ENCODE measurements around the gene WDR41. TPM values are rescaled to one million over a fixed set of nuclear protein-coding genes. Genes with fewer than 3 reads are reported as not detected.

WDR41 gene
- total RNA-seq, 2 experiments from 2014 or later = 22.4 to 23.0 TPM

DNA sequence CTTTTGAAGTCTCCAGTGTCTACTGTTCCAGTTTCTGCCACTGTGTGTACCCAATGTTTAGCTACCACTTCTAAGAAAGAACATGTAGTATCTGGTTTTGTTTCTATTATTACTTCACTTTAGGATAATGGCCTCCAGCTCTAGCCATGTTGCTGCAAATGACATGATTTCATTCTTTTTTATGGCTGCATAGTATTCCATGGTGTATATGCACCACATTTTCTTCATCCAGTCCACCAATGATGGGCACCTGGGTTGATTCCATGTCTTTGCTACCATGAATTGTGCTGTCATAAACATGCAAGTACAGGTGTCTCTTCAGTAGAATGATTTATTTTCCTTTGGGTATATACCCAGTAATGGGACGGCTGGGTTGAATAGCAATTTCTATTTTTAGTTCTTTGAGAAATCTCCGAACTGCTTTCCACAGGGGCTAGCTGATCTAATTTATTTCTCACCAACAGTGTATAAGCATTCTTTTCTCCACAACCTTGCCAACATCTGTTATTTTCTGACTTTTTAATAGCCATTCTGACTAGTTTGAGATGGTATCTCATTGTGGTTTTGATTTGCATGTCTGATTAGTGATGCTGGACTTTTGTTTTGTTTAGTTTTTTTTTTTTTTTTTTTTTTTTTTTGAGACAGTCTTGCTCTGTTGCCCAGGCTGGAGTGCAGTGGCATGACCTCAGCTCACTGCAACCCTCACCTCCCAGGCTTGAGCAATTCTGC, 68.9 kb downstream of the WDR41 start:
- CTCF ChIA-PET = interaction anchor here (0.6 to 1.6 kb wide), 2 partner anchors 45 to 225 kb away, joined by 6 read pairs; no protein-coding TSS in a partner anchor
- H3K36me3 Mint-ChIP-seq (ENCODE audit: low read depth) = peaks cover 2% of the 10 kb centered on the region
- no peak for DNase-seq
- no peak overlapping the region for H3K4me3 Mint-ChIP-seq
- intact Hi-C loops (cut with micrococcal nuclease) = no loop called here
- peaks cover 6% of the 10 kb centered on the region for H3K27me3 Mint-ChIP-seq (ENCODE audit: low read depth)
- peaks cover 3% of the 10 kb centered on the region for H3K9me3 Mint-ChIP-seq
- H3K27ac Mint-ChIP-seq = no peak overlapping the region
- H3K4me1 Mint-ChIP-seq (ENCODE audit: low read depth) = no peaks in the 10 kb centered on the region

- Mint-ChIP-seq H3K27me3 (ENCODE audit: low read depth) (peaks cover 6% of the 10 kb centered on the region), H3K36me3 (ENCODE audit: low read depth) (peaks cover 2% of the 10 kb centered on the region), H3K4me3 (no peak overlapping the region), H3K27ac (no peak overlapping the region), H3K4me1 (ENCODE audit: low read depth) (no peaks in the 10 kb centered on the region), H3K9me3 (peaks cover 3% of the 10 kb centered on the region)
- DNase-seq = no peak
- CTCF ChIA-PET = no interaction called here
- intact Hi-C loops (cut with micrococcal nuclease) = no loop called here
These were observed 71.2 kb downstream of the WDR41 start for GRCh38 chr5:77420940-77421339.

DNA sequence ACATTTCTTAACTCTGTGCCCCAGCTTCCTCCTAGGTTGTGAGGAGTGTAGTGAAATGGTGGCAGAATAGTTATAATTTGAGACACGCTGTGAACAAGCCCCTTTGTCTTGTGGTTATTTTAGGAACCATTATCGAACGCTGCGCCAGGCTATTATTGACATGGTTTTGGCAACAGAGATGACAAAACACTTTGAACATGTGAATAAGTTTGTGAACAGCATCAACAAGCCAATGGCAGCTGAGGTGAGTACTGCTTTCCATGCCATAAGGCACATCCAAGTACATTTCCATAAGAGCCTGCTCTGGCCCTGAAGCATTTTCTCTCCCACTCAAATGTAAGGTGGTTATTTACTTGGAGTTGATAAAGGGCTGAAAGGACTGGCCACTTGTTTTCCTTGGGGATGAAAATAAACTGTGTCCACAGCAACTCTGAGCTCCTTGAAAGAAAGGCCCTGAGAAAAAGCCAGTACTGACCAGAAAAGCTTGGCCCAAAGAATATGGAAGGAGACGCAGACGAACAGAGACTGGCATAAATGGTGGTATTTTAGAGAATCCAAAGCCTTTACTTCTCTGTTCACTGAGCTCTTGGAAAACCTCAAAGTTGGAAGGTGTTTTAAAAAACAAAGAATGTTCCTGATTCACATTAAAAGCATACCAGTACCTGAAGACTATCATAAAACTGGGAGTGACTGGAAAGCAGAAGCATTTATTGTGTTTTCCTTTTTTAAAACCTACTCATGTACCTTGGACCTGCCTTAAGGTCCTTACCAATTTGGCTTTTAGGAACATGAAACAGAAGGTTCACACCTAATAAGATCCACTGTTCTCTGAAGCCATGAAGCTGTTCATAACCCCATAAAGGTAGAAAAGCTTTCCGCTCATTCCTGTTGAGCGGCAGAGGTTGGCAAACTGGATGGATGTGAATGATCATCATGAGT, 72.2 kb downstream of the WDR41 start:
- CTCF ChIA-PET = no interaction called here
- H3K27me3 Mint-ChIP-seq (ENCODE audit: low read depth) = peaks cover 6% of the 10 kb centered on the region

DNA sequence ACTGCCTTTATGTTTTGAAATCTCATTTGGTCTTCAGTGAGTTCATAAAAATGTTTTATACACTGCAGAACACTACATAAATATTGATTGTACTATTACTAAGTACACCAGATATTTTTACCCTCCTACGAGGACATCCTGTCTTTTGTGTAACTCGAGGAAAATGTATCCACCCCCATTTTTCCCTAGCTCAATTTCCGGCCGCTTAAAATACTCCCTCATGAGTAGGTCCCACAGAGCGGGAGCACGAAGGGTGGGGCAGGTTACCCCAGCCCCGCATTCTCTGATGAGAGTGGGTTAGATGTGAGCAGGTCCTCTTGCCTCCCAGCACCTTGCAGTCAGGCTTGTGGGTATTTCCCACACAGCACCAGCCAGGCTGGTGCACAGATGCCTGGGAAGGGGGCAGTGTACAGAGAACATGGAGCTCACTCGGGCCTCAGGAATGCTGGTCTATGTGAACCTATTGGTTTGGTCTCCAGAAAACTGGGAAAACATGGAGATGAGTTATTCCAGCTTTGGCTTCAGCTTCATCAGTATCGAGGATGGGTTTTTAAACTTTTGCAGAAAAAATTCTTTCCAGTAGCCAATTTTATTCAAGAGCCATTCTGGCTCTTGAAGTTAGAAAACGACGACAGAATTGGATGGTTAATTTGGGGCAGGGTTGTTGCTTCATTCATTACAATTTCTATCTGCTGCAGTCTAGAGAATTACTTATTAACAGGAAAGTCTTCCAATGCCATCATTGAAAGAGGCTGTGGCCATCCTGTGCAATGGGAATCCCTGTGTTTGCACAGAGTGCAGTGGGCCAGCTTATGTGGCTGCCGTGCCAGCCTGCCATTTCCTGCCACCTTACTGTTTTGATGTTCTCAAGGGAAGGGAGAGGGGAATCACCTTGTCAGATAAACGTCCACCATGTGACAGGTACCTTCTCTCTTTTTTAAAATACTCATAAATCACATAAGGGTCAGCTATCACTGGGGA, 73.2 kb downstream of the WDR41 start:
- intact Hi-C loops (cut with micrococcal nuclease) = no loop called here
- Mint-ChIP-seq H3K9me3 (peaks cover 3% of the 10 kb centered on the region), H3K36me3 (ENCODE audit: low read depth) (no peaks in the 10 kb centered on the region), H3K4me1 (ENCODE audit: low read depth) (no peaks in the 10 kb centered on the region), H3K27me3 (ENCODE audit: low read depth) (peaks cover 6% of the 10 kb centered on the region), H3K27ac (no peak overlapping the region), H3K4me3 (no peak overlapping the region)
- no peak for DNase-seq
- CTCF ChIA-PET = no interaction called here

More for the DNA sequence above, 72.2 kb downstream of the WDR41 start:
- H3K36me3 Mint-ChIP-seq (ENCODE audit: low read depth) = peaks cover 2% of the 10 kb centered on the region
- intact Hi-C loops (cut with micrococcal nuclease) = no loop called here
- no peak overlapping the region for H3K4me3 Mint-ChIP-seq
- DNase-seq = no peak
- H3K27ac Mint-ChIP-seq = no peak overlapping the region
- no peaks in the 10 kb centered on the region for H3K4me1 Mint-ChIP-seq (ENCODE audit: low read depth)
- peaks cover 3% of the 10 kb centered on the region for H3K9me3 Mint-ChIP-seq

- intact Hi-C loops (cut with micrococcal nuclease) = no loop called here
- CTCF ChIA-PET = no interaction called here
- H3K4me1 Mint-ChIP-seq (ENCODE audit: low read depth) = no peaks in the 10 kb centered on the region
These were observed 74.0 kb downstream of the WDR41 start for GRCh38 chr5:77418162-77418561.

DNA sequence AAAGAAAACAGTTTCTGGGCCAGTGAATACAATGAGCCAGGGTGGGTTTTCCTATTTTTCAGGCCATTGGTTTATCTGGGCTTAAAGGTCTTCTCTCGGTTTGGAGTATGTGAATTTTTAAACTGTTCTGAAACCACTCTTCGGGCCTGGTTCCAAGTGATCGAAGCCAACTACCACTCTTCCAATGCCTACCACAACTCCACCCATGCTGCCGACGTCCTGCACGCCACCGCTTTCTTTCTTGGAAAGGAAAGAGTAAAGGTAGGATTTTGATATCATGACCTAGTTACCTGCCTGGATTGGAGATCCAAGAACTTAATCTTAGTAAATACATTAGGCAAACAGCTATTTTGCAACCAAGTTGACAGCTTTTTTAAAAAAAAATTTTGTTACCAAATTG, 79.1 kb downstream of the WDR41 start:
- no peak for DNase-seq
- Mint-ChIP-seq H3K4me3 (no peak overlapping the region), H3K27me3 (ENCODE audit: low read depth) (no peaks in the 10 kb centered on the region), H3K27ac (no peak overlapping the region), H3K36me3 (ENCODE audit: low read depth) (no peaks in the 10 kb centered on the region), H3K4me1 (ENCODE audit: low read depth) (no peaks in the 10 kb centered on the region), H3K9me3 (no peaks in the 10 kb centered on the region)
- CTCF ChIA-PET = interaction anchor here (1.7 kb wide), 1 partner anchor 80 kb away, joined by 3 read pairs; no protein-coding TSS in a partner anchor
- intact Hi-C loops (cut with micrococcal nuclease) = no loop called here

More at GRCh38 chr5:77418162-77418561, 74.0 kb downstream of the WDR41 start:
- no peak for DNase-seq
- no peaks in the 10 kb centered on the region for H3K36me3 Mint-ChIP-seq (ENCODE audit: low read depth)
- H3K27me3 Mint-ChIP-seq (ENCODE audit: low read depth) = peaks cover 6% of the 10 kb centered on the region
- peaks cover 2% of the 10 kb centered on the region for H3K9me3 Mint-ChIP-seq
- no peak overlapping the region for H3K27ac Mint-ChIP-seq
- H3K4me3 Mint-ChIP-seq = no peak overlapping the region

DNA sequence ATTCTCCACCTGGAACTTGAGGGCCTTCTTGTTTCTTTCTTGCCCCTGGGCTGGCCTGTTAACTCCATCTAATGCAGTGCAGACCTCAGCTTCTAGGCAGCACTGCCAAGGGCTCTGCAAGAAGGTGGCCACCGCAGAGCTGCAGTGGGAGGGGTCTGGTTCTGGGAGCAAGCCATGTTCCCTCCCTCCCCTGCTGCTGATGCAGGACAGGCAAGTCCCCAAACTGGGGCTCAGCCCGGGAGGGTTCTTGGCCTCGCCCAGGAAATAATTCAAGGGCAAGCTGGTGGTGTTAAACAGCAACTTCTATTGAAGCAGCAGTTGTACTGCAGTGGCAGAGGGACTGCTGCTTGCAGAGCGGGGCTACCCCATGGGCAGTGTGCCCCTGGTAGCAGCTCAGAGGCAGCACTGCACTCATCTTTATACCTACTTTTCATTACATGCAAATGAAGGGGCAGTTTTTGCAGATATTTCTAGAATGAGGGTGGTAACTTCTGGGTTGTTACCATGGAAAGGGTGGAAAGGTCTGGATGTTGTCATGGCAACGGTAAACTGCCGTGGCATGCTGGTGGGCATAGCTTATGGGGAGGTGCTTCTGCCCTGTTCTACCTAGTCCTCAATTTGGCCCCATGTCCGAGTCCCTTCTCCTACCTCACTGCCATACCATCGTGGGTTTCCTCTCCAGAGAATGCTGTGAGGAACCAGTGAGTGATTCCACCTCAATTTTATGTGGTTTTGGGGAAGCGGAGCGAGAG, 82.1 kb downstream of the WDR41 start:
- DNase-seq = no peak
- Mint-ChIP-seq H3K36me3 (ENCODE audit: low read depth) (no peaks in the 10 kb centered on the region), H3K27me3 (ENCODE audit: low read depth) (no peaks in the 10 kb centered on the region), H3K4me1 (ENCODE audit: low read depth) (no peaks in the 10 kb centered on the region), H3K27ac (no peak overlapping the region), H3K9me3 (no peaks in the 10 kb centered on the region), H3K4me3 (no peak overlapping the region)
- CTCF ChIA-PET = no interaction called here
- intact Hi-C loops (cut with micrococcal nuclease) = no loop called here

GRCh38 chr5:77407152-77407551, 85.0 kb downstream of the WDR41 start:
- Mint-ChIP-seq H3K9me3 (no peaks in the 10 kb centered on the region), H3K4me3 (no peak overlapping the region), H3K4me1 (ENCODE audit: low read depth) (no peaks in the 10 kb centered on the region), H3K27me3 (ENCODE audit: low read depth) (no peaks in the 10 kb centered on the region), H3K36me3 (ENCODE audit: low read depth) (no peaks in the 10 kb centered on the region), H3K27ac (no peak overlapping the region)
- intact Hi-C loops (cut with micrococcal nuclease) = no loop called here
- DNase-seq = no peak
- CTCF ChIA-PET = interaction anchor here (0.9 kb wide), 1 partner anchor 262 kb away, joined by 3 read pairs; no protein-coding TSS in a partner anchor

DNA sequence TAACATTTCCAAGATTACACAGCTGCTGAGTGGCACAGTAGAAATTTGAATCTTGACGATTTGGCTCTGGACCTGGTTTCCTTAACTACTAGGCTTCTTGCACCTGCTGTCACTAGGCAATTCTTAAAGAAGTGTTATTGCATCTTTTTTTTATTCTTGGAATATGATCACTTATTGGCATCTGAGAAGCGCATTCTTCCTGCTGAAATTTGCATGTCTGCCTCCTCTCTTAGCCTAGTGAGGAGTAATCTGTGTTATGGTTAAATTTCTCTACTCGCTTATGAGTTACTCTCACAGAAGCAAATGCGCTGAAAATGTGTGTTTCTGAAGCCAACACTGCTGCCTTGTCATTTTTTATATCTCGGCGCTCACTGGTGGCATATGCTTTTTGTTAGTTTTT, 89.3 kb downstream of the WDR41 start:
- CTCF ChIA-PET = no interaction called here
- Mint-ChIP-seq H3K4me3 (no peak overlapping the region), H3K36me3 (ENCODE audit: low read depth) (no peaks in the 10 kb centered on the region), H3K9me3 (no peaks in the 10 kb centered on the region), H3K27ac (no peak overlapping the region), H3K27me3 (ENCODE audit: low read depth) (no peaks in the 10 kb centered on the region), H3K4me1 (ENCODE audit: low read depth) (no peaks in the 10 kb centered on the region)
- no peak for DNase-seq
- intact Hi-C loops (cut with micrococcal nuclease) = no loop called here

DNA sequence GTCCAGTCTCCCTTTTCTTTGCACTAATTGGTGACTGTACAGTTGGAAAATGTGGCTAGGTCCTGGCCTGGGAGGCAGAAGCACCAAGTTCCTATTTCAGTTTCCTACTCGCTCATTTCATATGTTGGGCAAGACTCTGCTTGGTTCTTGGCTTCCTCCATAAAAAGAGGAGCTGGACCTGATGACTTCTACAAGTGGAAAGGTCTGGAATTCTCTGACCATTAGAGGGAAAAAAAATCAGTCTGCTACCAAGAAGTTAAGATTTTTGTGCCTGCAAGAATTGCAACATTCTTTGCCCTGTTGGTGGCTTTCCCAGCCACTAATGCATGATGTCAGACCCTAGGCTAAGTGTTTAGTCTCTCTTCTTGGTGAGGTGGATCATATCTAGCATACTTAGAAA, 91.5 kb downstream of the WDR41 start:
- CTCF ChIA-PET = no interaction called here
- H3K4me1 Mint-ChIP-seq (ENCODE audit: low read depth) = peaks cover 2% of the 10 kb centered on the region
- H3K4me3 Mint-ChIP-seq = no peak overlapping the region
- no peaks in the 10 kb centered on the region for H3K36me3 Mint-ChIP-seq (ENCODE audit: low read depth)
- H3K27me3 Mint-ChIP-seq (ENCODE audit: low read depth) = peaks cover 2% of the 10 kb centered on the region
- no peak overlapping the region for H3K27ac Mint-ChIP-seq
- no peak for DNase-seq
- no peaks in the 10 kb centered on the region for H3K9me3 Mint-ChIP-seq
- intact Hi-C loops (cut with micrococcal nuclease) = no loop called here

- intact Hi-C loops (cut with micrococcal nuclease) = no loop called here
- Mint-ChIP-seq H3K4me3 (no peak overlapping the region), H3K4me1 (ENCODE audit: low read depth) (peaks cover 2% of the 10 kb centered on the region), H3K9me3 (no peaks in the 10 kb centered on the region), H3K36me3 (ENCODE audit: low read depth) (no peaks in the 10 kb centered on the region), H3K27ac (no peak overlapping the region), H3K27me3 (ENCODE audit: low read depth) (peaks cover 2% of the 10 kb centered on the region)
- DNase-seq = no peak
- CTCF ChIA-PET = no interaction called here
These were observed 93.2 kb downstream of the WDR41 start for GRCh38 chr5:77398896-77399295.

All from activated naive CD4-positive, alpha-beta T cell treated with anti-CD3 and anti-CD28 coated beads for 36 hours (primary cell).